ENCODE results near the gene STK17A. TPM values are rescaled to one million over a fixed set of nuclear protein-coding genes. Genes with fewer than 3 reads are reported as not detected.

The STK17A gene
- total RNA-seq, 1 experiment from 2014 or later, result 9.8 TPM

- Histone ChIP-seq H3K79me1 (ENCODE audit: insufficient read depth, low read depth, low read length, poor library complexity, severe bottlenecking) (no peaks in the 10 kb centered on the region), H3K18ac (ENCODE audit: insufficient read length, low read depth, low read length) (no peak overlapping the region), H2BK120ac (ENCODE audit: low read depth, low read length, poor library complexity, severe bottlenecking) (no peak overlapping the region), H3K56ac (ENCODE audit: insufficient read length, low read depth, low read length) (no peak overlapping the region), H2BK20ac (ENCODE audit: low read depth, low read length, poor library complexity, severe bottlenecking) (no peak overlapping the region), H3K23me2 (ENCODE audit: insufficient read length, low read depth, low read length, poor library complexity, severe bottlenecking) (no peaks in the 10 kb centered on the region), H3K9ac (ENCODE audit: extremely low read depth, insufficient read length, low read length) (no peak overlapping the region), H2BK12ac (ENCODE audit: insufficient read length, low read depth, low read length) (no peak overlapping the region), H3K4ac (ENCODE audit: low read depth, low read length) (no peak overlapping the region), H2AFZ (ENCODE audit: low read length) (no peak overlapping the region), H3K4me2 (ENCODE audit: insufficient read depth, insufficient read length, low read length) (no peak overlapping the region), H3T11ph (ENCODE audit: low read length) (no peak overlapping the region), H3K27me3 (ENCODE audit: insufficient read depth, low read length) (no peaks in the 10 kb centered on the region; the same call in 1 of the 2 replicates), H3K27ac (ENCODE audit: insufficient read length, low read depth, low read length) (no peak overlapping the region), H3K79me2 (ENCODE audit: insufficient read depth, low read length) (no peaks in the 10 kb centered on the region), H4K5ac (ENCODE audit: insufficient read length, low read depth, low read length) (no peak overlapping the region), H4K20me1 (ENCODE audit: control insufficient read depth, insufficient read depth, insufficient read length) (no peaks in the 10 kb centered on the region), H2AK5ac (ENCODE audit: insufficient read length, low read length) (no peak overlapping the region), H3K4me1 (ENCODE audit: insufficient read depth, low read length) (no peaks in the 10 kb centered on the region), H4K8ac (replicated peaks; ENCODE audit: insufficient read length, low read depth, low read length) (no peak overlapping the region), H2BK5ac (ENCODE audit: insufficient read length, low read length) (no peak overlapping the region), H3K23ac (ENCODE audit: insufficient read length, low read depth, low read length) (no peak overlapping the region), H3K14ac (ENCODE audit: insufficient read depth, low read length) (no peak overlapping the region), H4K91ac (ENCODE audit: insufficient read length, low read depth, low read length) (no peak overlapping the region), H3K9me3 (ENCODE audit: control insufficient read depth, low read depth, low read length) (no peaks in the 10 kb centered on the region), H2BK15ac (ENCODE audit: low read depth, low read length) (no peak overlapping the region)
- WGBS (ENCODE audit: extremely low coverage, insufficient read length, low lambda C conversion rate), result no CpG with 5 or more reads among the region's 4 CpGs
- no peak for DNase-seq
- H3K27ac Mint-ChIP-seq, result no peak overlapping the region
- no peaks in the 10 kb centered on the region for H3K27me3 Mint-ChIP-seq (ENCODE audit: low read depth)
- H3K4me1 Mint-ChIP-seq, result peaks cover 8 to 17% of the 10 kb centered on the region in 2 experiments
- no peaks in the 10 kb centered on the region for H3K9me3 Mint-ChIP-seq
- no peak for TF ChIP-seq CTCF (conservative IDR thresholded peaks at IDR 0.05)
- no peaks in the 10 kb centered on the region for H3K36me3 Mint-ChIP-seq (ENCODE audit: insufficient read depth in 1 of 3, low read depth in 3 of 3)
- H3K4me3 Mint-ChIP-seq, result no peak overlapping the region
These were observed 47.9 kb upstream of the STK17A start for GRCh38 chr7:43535031-43535451.

Data from H9 (cell line).